HCT116 (cell line): ENCODE measurements around the gene CNTNAP5.

Experiments used
- CTCF ChIP-seq, 3 experiments: fragments of 200-600 bp in 1 of 3; sonication (generic) in 1 of 3; IDR thresholded peaks in 2 of 3; conservative IDR thresholded peaks in 1 of 3; 2 replicates each; pipeline ENCODE4 v1.5.1; 2012 to 2017; ENCODE audit warnings: low read depth in 2 of 3, low read length in 2 of 3, antibody characterized with exemption in 1 of 3, borderline replicate concordance in 1 of 3, control low read depth in 1 of 3, mild to moderate bottlenecking in 1 of 3, mixed read lengths in 1 of 3, mixed run types in 1 of 3, moderate library complexity in 1 of 3; ENCODE audit not compliant: insufficient read depth in 1 of 3
- EZH2phosphoT487 ChIP-seq: fragments of 200-600 bp; IDR thresholded peaks from 2 replicates; pipeline ENCODE4 v1.6.1; 2018; ENCODE audit warnings: antibody characterized with exemption, borderline replicate concordance
- JUND ChIP-seq: IDR thresholded peaks from 2 replicates; pipeline ENCODE4 v1.6.1; 2012
- POLR2A ChIP-seq: IDR thresholded peaks from 2 replicates; pipeline ENCODE4 v1.7.0; 2011; ENCODE audit warnings: borderline replicate concordance; ENCODE audit not compliant: insufficient read depth, insufficient read length; ENCODE audit errors: extremely low read depth
- REST ChIP-seq: IDR thresholded peaks from 2 replicates; pipeline ENCODE4 v1.6.1; 2012; ENCODE audit warnings: low read depth
- SIN3A ChIP-seq: IDR thresholded peaks from 2 replicates; pipeline ENCODE4 v1.6.1; 2012; ENCODE audit warnings: low read depth
- SRF ChIP-seq: IDR thresholded peaks from 2 replicates; pipeline ENCODE4 v1.6.1; 2012; ENCODE audit warnings: low read depth
- TCF7L2 ChIP-seq: IDR thresholded peaks from 2 replicates; pipeline ENCODE4 v1.7.0; 2011; ENCODE audit warnings: borderline replicate concordance, inconsistent platforms; ENCODE audit not compliant: insufficient read depth, insufficient read length; ENCODE audit errors: extremely low read depth
- ZBTB33 ChIP-seq: IDR thresholded peaks from 2 replicates; pipeline ENCODE4 v1.6.1; 2011; ENCODE audit warnings: mild to moderate bottlenecking, low read length, moderate library complexity; ENCODE audit not compliant: insufficient replicate concordance; ENCODE audit errors: extremely low read depth
- ZFX ChIP-seq: fragments of 450-650 bp; IDR thresholded peaks from 2 replicates; pipeline ENCODE4 v1.6.1; 2017

GRCh38 chr2:124921191-124921590 is 896.1 kb downstream of the CNTNAP5 start:
- TF ChIP-seq CTCF (IDR thresholded peaks at IDR 0.05 in 2 of 3, conservative IDR thresholded peaks at IDR 0.05 in 1 of 3; ENCODE audit: borderline replicate concordance in 1 of 3, insufficient read depth in 1 of 3, low read depth in 2 of 3, low read length in 2 of 3) (no peak), POLR2A (no peak), ZFX (no peak), REST (no peak), SRF (no peak), SIN3A (no peak), EZH2phosphoT487 (no peak), JUND (no peak), ZBTB33 (no peak), TCF7L2 (no peak)
